Liver (tissue), 9 donors: ENCODE data around the gene DNAH1. TPM values are rescaled to one million over a fixed set of nuclear protein-coding genes. Genes with fewer than 3 reads are reported as not detected.
A peak's percentile ranks its signal among the peaks of the same experiment; 100 is the strongest.

Experiments
- DNase-seq: peaks from one replicate; pipeline ENCODE4 v3.0.0-alpha.2; 2017; ENCODE audit warnings: low spot score
- H3K27ac ChIP-seq, 2 donors: one replicate each; pipeline ENCODE4 v1.7.0; 2013; ENCODE audit warnings: inconsistent platforms in 2 of 2, low read length in 2 of 2, control low read depth in 1 of 2, low read depth in 1 of 2, mild to moderate bottlenecking in 1 of 2
- H3K27me3 ChIP-seq, 4 donors: one replicate each; pipeline versions ENCODE4 v1.6.1 to v1.7.0; 2013; ENCODE audit warnings: low read length in 3 of 4, inconsistent platforms in 1 of 4, mild to moderate bottlenecking in 1 of 4, moderate library complexity in 1 of 4; ENCODE audit not compliant: control insufficient read depth in 4 of 4, insufficient read depth in 4 of 4
- H3K36me3 ChIP-seq, 4 donors: one replicate each; pipeline versions ENCODE4 v1.6.1 to v1.7.0; 2013; ENCODE audit warnings: low read length in 3 of 4, mild to moderate bottlenecking in 3 of 4, low read depth in 1 of 4, moderate library complexity in 1 of 4; ENCODE audit not compliant: control insufficient read depth in 4 of 4, insufficient read depth in 3 of 4
- H3K4me1 ChIP-seq, 4 donors: one replicate each; pipeline versions ENCODE4 v1.6.1 to v1.7.0; 2013; ENCODE audit warnings: low read length in 3 of 4, mild to moderate bottlenecking in 3 of 4, moderate library complexity in 1 of 4; ENCODE audit not compliant: control insufficient read depth in 4 of 4, insufficient read depth in 4 of 4
- H3K4me3 ChIP-seq, 3 donors: one replicate each; pipeline versions ENCODE4 v1.6.1 to v1.7.0; 2013; ENCODE audit warnings: low read length in 3 of 3, control low read depth in 1 of 3, low read depth in 1 of 3, mild to moderate bottlenecking in 1 of 3
- H3K9ac ChIP-seq, 2 donors: one replicate each; pipeline ENCODE4 v1.7.0; 2013; ENCODE audit warnings: low read length in 2 of 2, mild to moderate bottlenecking in 2 of 2, moderate library complexity in 2 of 2, control low read depth in 1 of 2, low read depth in 1 of 2
- H3K9me3 ChIP-seq, 4 donors: one replicate each; pipeline versions ENCODE4 v1.6.1 to v1.7.0; 2013; ENCODE audit warnings: low read length in 3 of 4; ENCODE audit not compliant: control insufficient read depth in 4 of 4
- ATF3 ChIP-seq: IDR thresholded peaks from 2 replicates; pipeline ENCODE4 v1.6.1; 2016; ENCODE audit warnings: antibody characterized with exemption
- EGR1 ChIP-seq, 2 donors: IDR thresholded peaks; 2 replicates each; pipeline ENCODE4 v1.6.1; 2016 to 2018; ENCODE audit warnings: antibody characterized with exemption in 2 of 2, low read depth in 2 of 2
- FOXA1 ChIP-seq: IDR thresholded peaks from 2 replicates; pipeline ENCODE4 v1.6.1; 2016; ENCODE audit warnings: antibody characterized with exemption
- FOXA2 ChIP-seq: IDR thresholded peaks from 2 replicates; pipeline ENCODE4 v1.6.1; 2016; ENCODE audit warnings: antibody characterized with exemption
- GABPA ChIP-seq, 2 donors: IDR thresholded peaks in 1 of 2; conservative IDR thresholded peaks in 1 of 2; 2 replicates each; pipeline ENCODE4 v1.6.1; 2016; ENCODE audit warnings: antibody characterized with exemption in 2 of 2, mild to moderate bottlenecking in 1 of 2, moderate library complexity in 1 of 2
- HNF4A ChIP-seq, 2 donors: conservative IDR thresholded peaks; 2 replicates each; pipeline ENCODE4 v1.6.1; 2016; ENCODE audit warnings: antibody characterized with exemption in 2 of 2, mild to moderate bottlenecking in 2 of 2
- HNF4G ChIP-seq: IDR thresholded peaks from 2 replicates; pipeline ENCODE4 v1.6.1; 2016; ENCODE audit warnings: antibody characterized with exemption
- JUND ChIP-seq, 2 donors: IDR thresholded peaks; 2 replicates each; pipeline ENCODE4 v1.6.1; 2016; ENCODE audit warnings: antibody characterized with exemption in 2 of 2
- NR2F2 ChIP-seq: IDR thresholded peaks from 2 replicates; pipeline ENCODE4 v1.6.1; 2016; ENCODE audit warnings: antibody characterized with exemption
- RAD21 ChIP-seq, 2 donors: IDR thresholded peaks; 2 replicates each; pipeline ENCODE4 v1.6.1; 2016; ENCODE audit warnings: antibody characterized with exemption in 2 of 2, mild to moderate bottlenecking in 2 of 2
- REST ChIP-seq: IDR thresholded peaks from 2 replicates; pipeline ENCODE4 v1.6.1; 2016; ENCODE audit warnings: antibody characterized with exemption, mild to moderate bottlenecking
- RXRA ChIP-seq, 2 donors: IDR thresholded peaks; 2 replicates each; pipeline ENCODE4 v1.6.1; 2017 to 2018; ENCODE audit warnings: antibody characterized with exemption in 2 of 2, mild to moderate bottlenecking in 1 of 2
- SP1 ChIP-seq: IDR thresholded peaks from 2 replicates; pipeline ENCODE4 v1.6.1; 2018; ENCODE audit warnings: antibody characterized with exemption, mild to moderate bottlenecking
- TAF1 ChIP-seq: conservative IDR thresholded peaks from 2 replicates; pipeline ENCODE4 v1.6.1; 2016; ENCODE audit warnings: antibody characterized with exemption, mild to moderate bottlenecking
- YY1 ChIP-seq: IDR thresholded peaks from 2 replicates; pipeline ENCODE4 v1.6.1; 2016; ENCODE audit warnings: antibody characterized with exemption, mild to moderate bottlenecking
- WGBS: extraction: QIAGEN DNeasy Blood & Tissue Kit; methylation state at CpG from one replicate; pipeline ENCODE4 v1.1.7; 2013; 5-methylcytosine and 5-hydroxymethylcytosine counted together
- polyA plus RNA-seq, 2 donors: library from polyadenylated mRNA; stranded (reverse) in 1 of 2; unstranded in 1 of 2; fragments of 200-250 nt in 1 of 2; fragments of >200 nt in 1 of 2; fragmentation: Nextera tagmentation in 1 of 2; extraction: Ambion mirVana in 1 of 2; gene quantifications; one replicate each; pipeline versions ENCODE4 v1.2.1 to v1.2.3, GENCODE V29; 2013 to 2015
- total RNA-seq, 2 donors: library from RNA; depleted of rRNA; stranded (reverse); fragments of >200 nt; gene quantifications; one replicate each; pipeline ENCODE4 v1.2.3, GENCODE V29; 2014
- TF ChIP-seq, protein P1 (sequence below): IDR thresholded peaks from 2 replicates; pipeline ENCODE4 v1.6.1; 2016; ENCODE audit warnings: antibody characterized with exemption
- TF ChIP-seq, protein P2 (sequence below): IDR thresholded peaks from 2 replicates; pipeline ENCODE4 v1.6.1; 2016; ENCODE audit warnings: antibody characterized with exemption
- TF ChIP-seq, protein P3 (sequence below): fragments of 150-350 bp; IDR thresholded peaks from 2 replicates; pipeline ENCODE4 v1.5.1; 2017; ENCODE audit warnings: improper control_type of control experiment, low read depth, low read length; ENCODE audit not compliant: missing input control
- donor health status: healthy.
- donor health status: healthy.
- donor health status: healthy.
- donor health status: healthy.
- donor health status: healthy.

DNAH1 gene
- total and polyA plus RNA-seq, 4 donors = 1.5 to 6.0 (median 2.5) TPM

DNA sequence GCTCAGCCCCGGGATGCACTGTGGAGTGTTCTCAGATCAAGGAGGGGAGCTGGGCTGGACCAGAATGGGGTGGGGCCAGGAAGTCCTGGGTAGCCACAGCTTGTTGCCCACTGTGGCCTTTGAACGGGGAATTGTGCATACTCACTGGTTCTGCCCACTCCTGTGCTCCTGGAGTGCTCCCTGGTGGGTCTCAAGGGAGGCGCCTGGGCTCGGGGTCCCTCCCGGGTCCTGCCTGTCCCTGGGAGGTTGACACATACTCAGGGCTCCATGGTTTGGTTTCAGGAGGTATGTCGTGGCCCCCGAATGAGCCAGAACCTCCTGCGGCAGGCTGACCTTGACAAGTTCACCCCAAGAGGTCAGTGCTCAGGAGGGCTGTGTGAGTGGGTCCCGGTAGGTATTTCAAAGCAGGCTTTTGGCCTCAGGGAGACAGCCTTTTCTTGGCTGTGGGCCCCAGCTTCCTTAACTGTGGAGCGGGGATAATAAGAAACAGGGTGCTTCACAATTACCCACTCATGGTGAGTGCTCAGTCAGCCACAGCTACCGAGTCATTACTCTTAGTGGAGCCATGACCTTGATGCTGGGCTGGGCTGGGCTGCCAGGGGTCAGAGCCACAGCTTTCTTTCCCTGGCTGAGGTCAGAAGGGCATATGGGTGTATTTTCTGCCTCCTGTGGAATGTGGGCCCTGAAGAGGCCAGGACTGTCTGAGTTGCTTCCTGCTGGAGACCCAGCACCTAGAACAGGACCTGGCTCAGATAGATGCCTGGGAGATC, 7.6 kb downstream of the DNAH1 start:
- H3K27me3 ChIP-seq = no peaks in the 10 kb centered on the region
- WGBS = 78% methylated on average over 11 of the region's 11 CpGs
- H3K9ac ChIP-seq = no peak overlapping the region
- peaks cover 0 to 3% (median 1%) of the 10 kb centered on the region in 4 donors for H3K36me3 ChIP-seq
- TF ChIP-seq GABPA (IDR thresholded peaks at IDR 0.05 in 1 of 2, conservative IDR thresholded peaks at IDR 0.05 in 1 of 2) (no peak), FOXA1 (no peak), HNF4A (conservative IDR thresholded peaks at IDR 0.05) (peak; percentile 32 to 50), EGR1 (IDR thresholded peaks at IDR 0.05; ENCODE audit: low read depth in 2 of 2) (no peak), TAF1 (no peak), RXRA (IDR thresholded peaks at IDR 0.05) (peak in 1 of 2 donors; percentile 37)
- no peak overlapping the region for H3K4me3 ChIP-seq
- peaks cover 11 to 29% (median 22%) of the 10 kb centered on the region in 4 donors for H3K4me1 ChIP-seq
- H3K27ac ChIP-seq = no peak overlapping the region
- no peaks in the 10 kb centered on the region for H3K9me3 ChIP-seq
- DNase-seq = no peak

DNA sequence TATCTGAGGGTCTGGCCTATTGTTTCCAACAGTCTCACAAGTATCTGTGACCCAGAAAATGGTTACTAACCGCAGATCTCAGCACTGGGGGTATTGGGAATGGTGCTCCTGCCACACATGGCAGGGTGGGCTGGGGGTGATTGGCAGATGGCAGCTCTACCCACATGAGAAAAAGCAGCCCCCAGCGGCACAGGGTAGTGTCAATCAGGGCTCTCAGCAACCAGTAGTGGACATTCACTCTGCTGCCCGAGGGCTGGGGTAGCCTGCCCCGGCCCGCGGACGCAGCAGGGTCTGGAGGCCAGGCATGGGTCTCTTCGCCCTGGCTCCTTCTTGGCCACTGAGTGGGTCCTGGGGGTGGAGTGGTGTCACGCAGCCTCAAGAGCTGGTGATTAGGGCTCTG, 8.6 kb downstream of the DNAH1 start:
- H3K4me1 ChIP-seq = peaks cover 11 to 29% (median 22%) of the 10 kb centered on the region in 4 donors
- H3K27me3 ChIP-seq = no peaks in the 10 kb centered on the region
- WGBS = 99% methylated on average over 9 of the region's 9 CpGs
- peaks cover 0 to 3% (median 1%) of the 10 kb centered on the region in 4 donors for H3K36me3 ChIP-seq
- TF ChIP-seq FOXA1 = no peak
- no peak overlapping the region for H3K4me3 ChIP-seq
- no peak overlapping the region for H3K9ac ChIP-seq
- no peak overlapping the region for H3K27ac ChIP-seq
- no peaks in the 10 kb centered on the region for H3K9me3 ChIP-seq
- no peak for DNase-seq

GRCh38 chr3:52325686-52326085, 9.6 kb downstream of the DNAH1 start:
- peaks cover 0 to 6% (median 0%) of the 10 kb centered on the region in 4 donors for H3K36me3 ChIP-seq
- no peak for TF ChIP-seq FOXA1
- TF ChIP-seq RXRA (IDR thresholded peaks at IDR 0.05) = no peak
- no peak for TF ChIP-seq HNF4G
- no peak for TF ChIP-seq HNF4A (conservative IDR thresholded peaks at IDR 0.05)
- no peak for TF ChIP-seq TAF1
- no peak for TF ChIP-seq YY1
- no peak for TF ChIP-seq NR2F2
- no peak for TF ChIP-seq SP1
- no peak for TF ChIP-seq GABPA (IDR thresholded peaks at IDR 0.05 in 1 of 2, conservative IDR thresholded peaks at IDR 0.05 in 1 of 2)
- TF ChIP-seq JUND (IDR thresholded peaks at IDR 0.05) = no peak
- TF ChIP-seq, protein P1, sequence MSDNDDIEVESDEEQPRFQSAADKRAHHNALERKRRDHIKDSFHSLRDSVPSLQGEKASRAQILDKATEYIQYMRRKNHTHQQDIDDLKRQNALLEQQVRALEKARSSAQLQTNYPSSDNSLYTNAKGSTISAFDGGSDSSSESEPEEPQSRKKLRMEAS = no peak
- TF ChIP-seq, protein P2, sequence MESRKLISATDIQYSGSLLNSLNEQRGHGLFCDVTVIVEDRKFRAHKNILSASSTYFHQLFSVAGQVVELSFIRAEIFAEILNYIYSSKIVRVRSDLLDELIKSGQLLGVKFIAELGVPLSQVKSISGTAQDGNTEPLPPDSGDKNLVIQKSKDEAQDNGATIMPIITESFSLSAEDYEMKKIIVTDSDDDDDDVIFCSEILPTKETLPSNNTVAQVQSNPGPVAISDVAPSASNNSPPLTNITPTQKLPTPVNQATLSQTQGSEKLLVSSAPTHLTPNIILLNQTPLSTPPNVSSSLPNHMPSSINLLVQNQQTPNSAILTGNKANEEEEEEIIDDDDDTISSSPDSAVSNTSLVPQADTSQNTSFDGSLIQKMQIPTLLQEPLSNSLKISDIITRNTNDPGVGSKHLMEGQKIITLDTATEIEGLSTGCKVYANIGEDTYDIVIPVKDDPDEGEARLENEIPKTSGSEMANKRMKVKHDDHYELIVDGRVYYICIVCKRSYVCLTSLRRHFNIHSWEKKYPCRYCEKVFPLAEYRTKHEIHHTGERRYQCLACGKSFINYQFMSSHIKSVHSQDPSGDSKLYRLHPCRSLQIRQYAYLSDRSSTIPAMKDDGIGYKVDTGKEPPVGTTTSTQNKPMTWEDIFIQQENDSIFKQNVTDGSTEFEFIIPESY = no peak
- no peak for TF ChIP-seq FOXA2
- TF ChIP-seq, protein P3, sequence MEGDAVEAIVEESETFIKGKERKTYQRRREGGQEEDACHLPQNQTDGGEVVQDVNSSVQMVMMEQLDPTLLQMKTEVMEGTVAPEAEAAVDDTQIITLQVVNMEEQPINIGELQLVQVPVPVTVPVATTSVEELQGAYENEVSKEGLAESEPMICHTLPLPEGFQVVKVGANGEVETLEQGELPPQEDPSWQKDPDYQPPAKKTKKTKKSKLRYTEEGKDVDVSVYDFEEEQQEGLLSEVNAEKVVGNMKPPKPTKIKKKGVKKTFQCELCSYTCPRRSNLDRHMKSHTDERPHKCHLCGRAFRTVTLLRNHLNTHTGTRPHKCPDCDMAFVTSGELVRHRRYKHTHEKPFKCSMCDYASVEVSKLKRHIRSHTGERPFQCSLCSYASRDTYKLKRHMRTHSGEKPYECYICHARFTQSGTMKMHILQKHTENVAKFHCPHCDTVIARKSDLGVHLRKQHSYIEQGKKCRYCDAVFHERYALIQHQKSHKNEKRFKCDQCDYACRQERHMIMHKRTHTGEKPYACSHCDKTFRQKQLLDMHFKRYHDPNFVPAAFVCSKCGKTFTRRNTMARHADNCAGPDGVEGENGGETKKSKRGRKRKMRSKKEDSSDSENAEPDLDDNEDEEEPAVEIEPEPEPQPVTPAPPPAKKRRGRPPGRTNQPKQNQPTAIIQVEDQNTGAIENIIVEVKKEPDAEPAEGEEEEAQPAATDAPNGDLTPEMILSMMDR = no peak
- no peak for TF ChIP-seq RAD21 (IDR thresholded peaks at IDR 0.05)
- TF ChIP-seq REST = no peak
- no peak for TF ChIP-seq ATF3
- no peak for TF ChIP-seq EGR1 (IDR thresholded peaks at IDR 0.05; ENCODE audit: low read depth in 2 of 2)
- DNase-seq = no peak

More at GRCh38 chr3:52325686-52326085, 9.6 kb downstream of the DNAH1 start:
- no peaks in the 10 kb centered on the region for H3K9me3 ChIP-seq
- no peak overlapping the region for H3K4me3 ChIP-seq
- no peaks in the 10 kb centered on the region for H3K27me3 ChIP-seq
- no peak overlapping the region for H3K27ac ChIP-seq
- no peak overlapping the region for H3K9ac ChIP-seq
- peaks cover 11 to 29% (median 22%) of the 10 kb centered on the region in 4 donors for H3K4me1 ChIP-seq
